Karpas-422 (cell line): ENCODE measurements around the gene PPAT. TPM values are rescaled to one million over a fixed set of nuclear protein-coding genes. Genes with fewer than 3 reads are reported as not detected.

Source experiments
- DNase-seq: peaks from one replicate; pipeline ENCODE4 v3.0.0-alpha.2; 2015
- H2AFZ ChIP-seq: fragments of 200-600 bp; sonication (generic); 2 replicates; pipeline ENCODE4 v1.6.1; 2014; ENCODE audit warnings: antibody characterized with exemption, low read length, mixed read lengths
- H3K27ac ChIP-seq: fragments of 200-600 bp; sonication (generic); 2 replicates; pipeline ENCODE4 v1.5.1; 2014; ENCODE audit warnings: mild to moderate bottlenecking, low read length, moderate library complexity
- H3K27me3 ChIP-seq: fragments of 200-600 bp; sonication (generic); 2 replicates; pipeline ENCODE4 v1.6.1; 2014; ENCODE audit warnings: low read length, mixed read lengths
- H3K36me3 ChIP-seq: fragments of 200-600 bp; sonication (generic); 2 replicates; pipeline ENCODE4 v1.6.1; 2014; ENCODE audit warnings: low read length, mixed read lengths; ENCODE audit not compliant: insufficient read depth
- H3K4me1 ChIP-seq: fragments of 200-600 bp; sonication (generic); 2 replicates; pipeline ENCODE4 v1.6.1; 2014; ENCODE audit warnings: mild to moderate bottlenecking, low read length, mixed read lengths
- H3K4me2 ChIP-seq: fragments of 200-600 bp; sonication (generic); 2 replicates; pipeline ENCODE4 v1.6.1; 2014; ENCODE audit warnings: low read length, low read depth, mild to moderate bottlenecking; ENCODE audit not compliant: poor library complexity, severe bottlenecking
- H3K4me3 ChIP-seq: fragments of 200-600 bp; sonication (generic); 2 replicates; pipeline ENCODE4 v1.5.1; 2014; ENCODE audit warnings: mild to moderate bottlenecking, antibody characterized with exemption, low read length, mixed read lengths
- H3K79me2 ChIP-seq: fragments of 200-600 bp; sonication (generic); 2 replicates; pipeline ENCODE4 v1.6.1; 2014; ENCODE audit warnings: mild to moderate bottlenecking, low read length, mixed read lengths
- H3K9ac ChIP-seq: fragments of 200-600 bp; sonication (generic); 2 replicates; pipeline ENCODE4 v1.6.0; 2014; ENCODE audit warnings: low read length
- H3K9me2 ChIP-seq: fragments of 200-600 bp; sonication (generic), shearing (Covaris generic); replicated peaks from 2 replicates; pipeline ENCODE4 v1.6.0; 2014; ENCODE audit warnings: mild to moderate bottlenecking, low read length, moderate library complexity; ENCODE audit not compliant: insufficient read depth
- H3K9me3 ChIP-seq: fragments of 300-700, 200-600 bp; sonication (generic); 2 replicates; pipeline ENCODE4 v1.6.1; 2014; ENCODE audit warnings: low read length, mixed read lengths
- H4K20me1 ChIP-seq: fragments of 200-600 bp; sonication (generic); 2 replicates; pipeline ENCODE4 v1.6.1; 2014; ENCODE audit warnings: mild to moderate bottlenecking, antibody characterized with exemption, low read length, low read depth; ENCODE audit not compliant: insufficient read depth
- total RNA-seq: library from RNA; depleted of rRNA; stranded (reverse); fragments of >200 nt; shearing (Covaris generic); gene quantifications from 2 replicates; pipeline ENCODE4 v1.2.3, GENCODE V29; 2014; ENCODE audit warnings: low replicate concordance

Gene PPAT
- total RNA-seq, 1 experiment from 2014 or later: 44.9 TPM

GRCh38 chr4:56389558-56389957 lies 45.9 kb downstream of the PPAT start:
- H3K9me3 ChIP-seq: no peaks in the 10 kb centered on the region
- H3K4me1 ChIP-seq: peaks cover 36% of the 10 kb centered on the region
- peak overlapping the region; percentile 78; the same call in 1 of the 2 replicates for H3K4me3 ChIP-seq
- H4K20me1 ChIP-seq: no peaks in the 10 kb centered on the region
- peaks cover 65% of the 10 kb centered on the region for H3K79me2 ChIP-seq
- H3K9ac ChIP-seq: peak overlapping the region; percentile 74
- peak overlapping the region; percentile 92 for H3K4me2 ChIP-seq
- no peaks in the 10 kb centered on the region for H3K9me2 ChIP-seq
- H3K27me3 ChIP-seq: no peaks in the 10 kb centered on the region
- no peak overlapping the region for H2AFZ ChIP-seq
- no peak for DNase-seq
- no peak overlapping the region for H3K27ac ChIP-seq
- H3K36me3 ChIP-seq: peaks cover 9% of the 10 kb centered on the region; the same call in 1 of the 2 replicates

- Histone ChIP-seq H3K4me1 (peaks cover 36% of the 10 kb centered on the region), H3K36me3 (peaks cover 9% of the 10 kb centered on the region; the same call in 1 of the 2 replicates), H3K9me2 (no peaks in the 10 kb centered on the region), H3K79me2 (peaks cover 67% of the 10 kb centered on the region), H3K9ac (peak overlapping the region; percentile 74), H3K4me3 (peak overlapping the region; percentile 78), H3K27me3 (no peaks in the 10 kb centered on the region), H3K27ac (peak overlapping the region; percentile 89), H2AFZ (no peak overlapping the region), H4K20me1 (no peaks in the 10 kb centered on the region), H3K4me2 (peak overlapping the region; percentile 92), H3K9me3 (no peaks in the 10 kb centered on the region)
- DNase-seq: peak; percentile 53
Observed at GRCh38 chr4:56388306-56388705, 47.1 kb downstream of the PPAT start.

GRCh38 chr4:56387023-56388001 lies 48.1 kb downstream of the PPAT start, which contains the start of gene AASDH:
Gene AASDH, minus strand, starts transcription at chr4:56387491. Its CDS starts 3,192 bp downstream, at chr4:56384299.
- Histone ChIP-seq H3K4me2 (peak within 1 kb of the TSS; percentile 92), H3K36me3 (peaks cover 5% of the 10 kb centered on the region; the same call in 1 of the 2 replicates), H3K4me3 (peak within 1 kb of the TSS; percentile 78), H3K9me3 (no peaks in the 10 kb centered on the region), H3K9me2 (no peaks in the 10 kb centered on the region), H3K4me1 (peaks cover 36% of the 10 kb centered on the region), H3K79me2 (peaks cover 63% of the 10 kb centered on the region), H4K20me1 (no peaks in the 10 kb centered on the region), H3K9ac (peak within 1 kb of the TSS; percentile 74), H3K27me3 (no peaks in the 10 kb centered on the region), H2AFZ (peak within 1 kb of the TSS; percentile 36; the same call in 1 of the 2 replicates), H3K27ac (peak within 1 kb of the TSS; percentile 89)
- peak; percentile 98 for DNase-seq

- H3K27ac ChIP-seq: peak overlapping the region; percentile 89; the same call in 1 of the 2 replicates
- peak overlapping the region; percentile 74 for H3K9ac ChIP-seq
- peak overlapping the region; percentile 78 for H3K4me3 ChIP-seq
Observed at GRCh38 chr4:56386091-56386490, 49.3 kb downstream of the PPAT start.

GRCh38 chr4:56375458-56375857 lies 60.0 kb downstream of the PPAT start:
- Histone ChIP-seq H3K27me3 (no peaks in the 10 kb centered on the region), H3K9me2 (no peaks in the 10 kb centered on the region), H3K4me2 (peak overlapping the region; percentile 49), H3K79me2 (peaks cover 17% of the 10 kb centered on the region), H3K4me1 (peaks cover 30% of the 10 kb centered on the region), H3K9me3 (no peaks in the 10 kb centered on the region), H3K27ac (peak overlapping the region; percentile 71), H3K4me3 (no peak overlapping the region), H3K9ac (no peak overlapping the region), H4K20me1 (no peaks in the 10 kb centered on the region), H2AFZ (no peak overlapping the region; the same call in 1 of the 2 replicates), H3K36me3 (no peaks in the 10 kb centered on the region)
- DNase-seq: peak; percentile 59

More at GRCh38 chr4:56386091-56386490, 49.3 kb downstream of the PPAT start:
- no peaks in the 10 kb centered on the region for H4K20me1 ChIP-seq
- H3K4me1 ChIP-seq: peaks cover 36% of the 10 kb centered on the region
- H3K27me3 ChIP-seq: no peaks in the 10 kb centered on the region
- no peaks in the 10 kb centered on the region for H3K9me2 ChIP-seq
- H3K36me3 ChIP-seq: no peaks in the 10 kb centered on the region; the same call in 1 of the 2 replicates
- H2AFZ ChIP-seq: no peak overlapping the region
- peak overlapping the region; percentile 92 for H3K4me2 ChIP-seq
- peaks cover 59% of the 10 kb centered on the region for H3K79me2 ChIP-seq
- DNase-seq: no peak
- no peaks in the 10 kb centered on the region for H3K9me3 ChIP-seq

- H3K27me3 ChIP-seq: no peaks in the 10 kb centered on the region
- no peaks in the 10 kb centered on the region for H3K36me3 ChIP-seq
- no peak overlapping the region; the same call in 1 of the 2 replicates for H2AFZ ChIP-seq
- H3K4me1 ChIP-seq: peaks cover 30% of the 10 kb centered on the region
- DNase-seq: peak; percentile 61
- peak overlapping the region; percentile 49 for H3K4me2 ChIP-seq
- no peak overlapping the region for H3K9ac ChIP-seq
- no peaks in the 10 kb centered on the region for H3K9me3 ChIP-seq
- H3K4me3 ChIP-seq: no peak overlapping the region
- peaks cover 17% of the 10 kb centered on the region for H3K79me2 ChIP-seq
- H4K20me1 ChIP-seq: no peaks in the 10 kb centered on the region
- H3K27ac ChIP-seq: peak overlapping the region; percentile 71
- H3K9me2 ChIP-seq: no peaks in the 10 kb centered on the region
Observed at GRCh38 chr4:56374956-56375355, 60.5 kb downstream of the PPAT start.

- Histone ChIP-seq H3K9me3 (no peaks in the 10 kb centered on the region), H3K4me2 (no peak overlapping the region), H2AFZ (no peak overlapping the region), H3K9ac (no peak overlapping the region), H4K20me1 (no peaks in the 10 kb centered on the region), H3K79me2 (peaks cover 17% of the 10 kb centered on the region), H3K9me2 (no peaks in the 10 kb centered on the region), H3K4me1 (peaks cover 26% of the 10 kb centered on the region), H3K27ac (no peak overlapping the region), H3K27me3 (no peaks in the 10 kb centered on the region), H3K4me3 (no peak overlapping the region), H3K36me3 (no peaks in the 10 kb centered on the region)
- DNase-seq: no peak
Observed at GRCh38 chr4:56372774-56373173, 62.6 kb downstream of the PPAT start.
